HL-60 (cell line): ENCODE results near the gene PRR15L.

Source experiments
- GABPA ChIP-seq: IDR thresholded peaks from 2 replicates; pipeline ENCODE4 v1.6.1; 2012; ENCODE audit warnings: low read depth
- POLR2AphosphoS5 ChIP-seq: IDR thresholded peaks from 2 replicates; pipeline ENCODE4 v1.6.1; 2012; ENCODE audit warnings: low read depth
- SPI1 ChIP-seq: IDR thresholded peaks from 2 replicates; pipeline ENCODE4 v1.6.1; 2012; ENCODE audit warnings: low read depth, mild to moderate bottlenecking, borderline replicate concordance
- TF ChIP-seq, protein P1 (sequence below): IDR thresholded peaks from one replicate; pipeline ENCODE4 v1.5.1; 2011; ENCODE audit warnings: low read length, control low read depth, inconsistent platforms; ENCODE audit not compliant: insufficient read depth
- TF ChIP-seq, protein P2 (sequence below): IDR thresholded peaks from 2 replicates; pipeline ENCODE4 v1.6.1; 2012; ENCODE audit warnings: low read depth; ENCODE audit not compliant: insufficient replicate concordance

DNA sequence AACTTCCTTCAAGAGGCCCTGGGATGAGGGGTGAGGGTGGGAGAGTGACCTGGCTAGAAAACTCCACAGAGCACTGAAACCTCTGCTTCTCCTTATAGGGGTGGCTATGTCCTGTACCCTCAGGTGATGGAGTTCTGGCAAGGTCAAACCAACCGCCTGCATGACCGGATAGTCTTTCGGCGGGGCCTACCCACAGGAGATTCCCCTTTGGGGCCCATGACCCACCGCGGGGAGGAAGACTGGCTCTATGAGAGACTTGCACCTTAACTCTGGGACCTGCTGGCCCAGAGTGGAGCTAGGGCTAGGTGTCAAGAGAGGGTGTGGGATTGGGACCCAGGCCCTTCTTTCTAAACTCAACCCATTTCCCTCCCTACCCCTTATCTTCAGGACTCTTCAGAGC is 11.2 kb downstream of the PRR15L start:
- TF ChIP-seq, protein P1, sequence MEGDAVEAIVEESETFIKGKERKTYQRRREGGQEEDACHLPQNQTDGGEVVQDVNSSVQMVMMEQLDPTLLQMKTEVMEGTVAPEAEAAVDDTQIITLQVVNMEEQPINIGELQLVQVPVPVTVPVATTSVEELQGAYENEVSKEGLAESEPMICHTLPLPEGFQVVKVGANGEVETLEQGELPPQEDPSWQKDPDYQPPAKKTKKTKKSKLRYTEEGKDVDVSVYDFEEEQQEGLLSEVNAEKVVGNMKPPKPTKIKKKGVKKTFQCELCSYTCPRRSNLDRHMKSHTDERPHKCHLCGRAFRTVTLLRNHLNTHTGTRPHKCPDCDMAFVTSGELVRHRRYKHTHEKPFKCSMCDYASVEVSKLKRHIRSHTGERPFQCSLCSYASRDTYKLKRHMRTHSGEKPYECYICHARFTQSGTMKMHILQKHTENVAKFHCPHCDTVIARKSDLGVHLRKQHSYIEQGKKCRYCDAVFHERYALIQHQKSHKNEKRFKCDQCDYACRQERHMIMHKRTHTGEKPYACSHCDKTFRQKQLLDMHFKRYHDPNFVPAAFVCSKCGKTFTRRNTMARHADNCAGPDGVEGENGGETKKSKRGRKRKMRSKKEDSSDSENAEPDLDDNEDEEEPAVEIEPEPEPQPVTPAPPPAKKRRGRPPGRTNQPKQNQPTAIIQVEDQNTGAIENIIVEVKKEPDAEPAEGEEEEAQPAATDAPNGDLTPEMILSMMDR: no peak
- TF ChIP-seq POLR2AphosphoS5 (no peak), GABPA (no peak), SPI1 (no peak)
- TF ChIP-seq, protein P2, sequence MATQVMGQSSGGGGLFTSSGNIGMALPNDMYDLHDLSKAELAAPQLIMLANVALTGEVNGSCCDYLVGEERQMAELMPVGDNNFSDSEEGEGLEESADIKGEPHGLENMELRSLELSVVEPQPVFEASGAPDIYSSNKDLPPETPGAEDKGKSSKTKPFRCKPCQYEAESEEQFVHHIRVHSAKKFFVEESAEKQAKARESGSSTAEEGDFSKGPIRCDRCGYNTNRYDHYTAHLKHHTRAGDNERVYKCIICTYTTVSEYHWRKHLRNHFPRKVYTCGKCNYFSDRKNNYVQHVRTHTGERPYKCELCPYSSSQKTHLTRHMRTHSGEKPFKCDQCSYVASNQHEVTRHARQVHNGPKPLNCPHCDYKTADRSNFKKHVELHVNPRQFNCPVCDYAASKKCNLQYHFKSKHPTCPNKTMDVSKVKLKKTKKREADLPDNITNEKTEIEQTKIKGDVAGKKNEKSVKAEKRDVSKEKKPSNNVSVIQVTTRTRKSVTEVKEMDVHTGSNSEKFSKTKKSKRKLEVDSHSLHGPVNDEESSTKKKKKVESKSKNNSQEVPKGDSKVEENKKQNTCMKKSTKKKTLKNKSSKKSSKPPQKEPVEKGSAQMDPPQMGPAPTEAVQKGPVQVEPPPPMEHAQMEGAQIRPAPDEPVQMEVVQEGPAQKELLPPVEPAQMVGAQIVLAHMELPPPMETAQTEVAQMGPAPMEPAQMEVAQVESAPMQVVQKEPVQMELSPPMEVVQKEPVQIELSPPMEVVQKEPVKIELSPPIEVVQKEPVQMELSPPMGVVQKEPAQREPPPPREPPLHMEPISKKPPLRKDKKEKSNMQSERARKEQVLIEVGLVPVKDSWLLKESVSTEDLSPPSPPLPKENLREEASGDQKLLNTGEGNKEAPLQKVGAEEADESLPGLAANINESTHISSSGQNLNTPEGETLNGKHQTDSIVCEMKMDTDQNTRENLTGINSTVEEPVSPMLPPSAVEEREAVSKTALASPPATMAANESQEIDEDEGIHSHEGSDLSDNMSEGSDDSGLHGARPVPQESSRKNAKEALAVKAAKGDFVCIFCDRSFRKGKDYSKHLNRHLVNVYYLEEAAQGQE: no peak
